Stimulated activated naive CD8-positive, alpha-beta T cell treated with anti-CD3 and anti-CD28 coated beads, Interleukin-15, Interleukin-2, amounts not matched to agents 100 U/mL and 50 U/mL, for 24 hours (primary cell): ENCODE measurements around the gene ABCF3.

Experiments
- ATAC-seq: fragments of 150-1000 bp; cut with Tn5 transposase; one replicate; pipeline ENCODE4 v1.10.0; 2021
- DNase-seq: peaks from one replicate; pipeline ENCODE4 v3.0.0; 2021

Gene ABCF3

DNA sequence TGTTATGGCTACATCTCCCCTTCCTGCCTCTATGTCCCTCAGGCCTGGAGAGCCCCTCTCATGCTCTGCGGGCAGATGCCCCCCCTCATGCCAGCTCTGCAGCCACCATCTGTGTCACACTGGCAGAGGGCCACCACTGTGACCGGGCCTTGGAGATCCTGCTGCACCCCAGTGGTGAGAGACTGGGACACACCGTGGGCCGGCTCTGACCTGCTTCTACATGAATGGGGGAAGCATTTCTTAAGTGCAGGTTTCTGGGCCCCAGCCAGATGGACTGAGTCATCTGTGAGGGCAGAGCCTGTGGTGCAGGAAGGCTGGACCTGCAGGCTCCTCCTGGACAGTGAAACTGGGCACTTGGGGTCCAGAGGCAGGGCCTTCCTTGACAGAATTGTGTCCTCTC, 48.2 kb downstream of the ABCF3 start:
- ATAC-seq (no peak), DNase-seq (no peak)

DNA sequence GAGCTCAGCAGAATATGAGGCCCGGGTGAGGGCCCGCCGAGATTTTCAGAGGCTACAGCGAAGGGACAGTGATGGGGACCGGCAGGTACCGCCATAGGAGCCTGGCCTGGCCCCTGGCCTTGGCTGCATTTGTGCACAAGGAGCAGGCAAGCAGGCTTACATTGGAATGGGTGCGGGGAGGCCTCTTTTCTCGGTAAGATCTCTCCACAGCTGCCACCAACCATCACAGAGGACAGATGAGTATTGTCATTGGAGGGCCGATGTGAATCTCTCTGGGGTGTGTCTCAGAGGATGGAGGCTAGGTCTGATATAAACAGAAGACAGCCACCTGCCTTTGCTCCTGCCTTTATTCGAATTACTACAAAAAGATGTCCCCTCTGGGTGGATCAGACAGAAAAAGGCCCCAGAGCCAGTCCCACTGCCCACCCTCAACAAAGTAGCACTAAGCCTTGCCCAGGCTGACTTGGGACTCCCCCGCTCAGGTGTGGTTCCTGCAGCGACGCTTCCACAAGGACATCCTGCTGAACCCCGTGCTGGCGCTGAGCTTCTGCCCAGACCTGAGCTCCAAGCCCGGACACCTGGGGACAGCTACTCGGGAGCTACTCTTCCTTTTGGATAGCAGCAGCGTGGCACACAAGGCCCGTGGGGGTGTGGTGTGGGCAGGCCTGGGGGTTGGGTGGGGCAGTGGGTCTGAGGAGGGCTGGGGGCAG, 48.8 kb downstream of the ABCF3 start:
- DNase-seq (no peak), ATAC-seq (no peak)

DNA sequence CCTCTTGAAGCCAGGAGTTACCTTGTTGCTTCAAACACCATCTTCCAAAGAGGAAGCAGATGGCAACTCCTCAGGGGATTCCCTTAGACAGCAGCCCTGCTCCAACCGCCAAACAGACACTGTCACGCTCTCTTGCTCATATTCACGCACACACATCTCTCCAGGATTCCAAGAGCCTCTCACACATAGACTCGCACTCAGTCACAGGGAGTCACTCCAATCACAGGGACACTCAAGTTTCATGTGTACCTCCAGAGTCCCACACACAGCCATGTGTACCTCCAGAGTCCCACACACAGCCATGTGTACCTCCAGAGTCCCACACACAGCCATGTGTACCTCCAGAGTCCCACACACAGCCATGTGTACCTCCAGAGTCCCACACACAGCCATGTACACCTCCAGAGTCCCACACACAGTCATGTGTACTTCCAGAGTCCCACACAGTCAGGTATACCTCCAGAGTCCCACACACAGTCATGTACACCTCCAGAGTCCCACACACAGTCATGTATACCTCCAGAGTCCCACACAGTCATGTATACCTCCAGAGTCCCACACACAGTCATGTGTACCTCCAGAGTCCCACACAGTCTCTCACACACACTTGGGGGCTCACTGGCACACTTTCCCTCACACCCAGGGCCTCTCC, 49.5 kb downstream of the ABCF3 start:
- ATAC-seq (no peak), DNase-seq (no peak)

DNA sequence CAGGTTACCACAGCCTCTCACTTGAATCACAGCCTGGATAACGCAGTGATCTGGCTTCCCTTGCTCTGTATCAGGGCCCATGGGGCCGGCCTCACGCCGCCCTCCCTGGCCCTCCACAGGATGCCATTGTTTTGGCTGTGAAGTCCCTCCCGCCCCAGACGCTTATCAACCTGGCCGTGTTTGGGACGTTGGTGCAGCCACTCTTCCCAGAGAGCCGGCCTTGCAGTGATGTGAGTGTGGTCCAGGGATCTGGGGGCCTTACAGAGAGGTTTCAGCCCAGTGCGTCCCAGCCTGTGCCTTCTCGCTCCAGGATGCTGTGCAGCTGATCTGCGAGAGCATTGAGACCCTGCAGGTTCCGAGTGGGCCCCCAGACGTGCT, 50.0 kb downstream of the ABCF3 start:
- DNase-seq (no peak), ATAC-seq (no peak)

DNA sequence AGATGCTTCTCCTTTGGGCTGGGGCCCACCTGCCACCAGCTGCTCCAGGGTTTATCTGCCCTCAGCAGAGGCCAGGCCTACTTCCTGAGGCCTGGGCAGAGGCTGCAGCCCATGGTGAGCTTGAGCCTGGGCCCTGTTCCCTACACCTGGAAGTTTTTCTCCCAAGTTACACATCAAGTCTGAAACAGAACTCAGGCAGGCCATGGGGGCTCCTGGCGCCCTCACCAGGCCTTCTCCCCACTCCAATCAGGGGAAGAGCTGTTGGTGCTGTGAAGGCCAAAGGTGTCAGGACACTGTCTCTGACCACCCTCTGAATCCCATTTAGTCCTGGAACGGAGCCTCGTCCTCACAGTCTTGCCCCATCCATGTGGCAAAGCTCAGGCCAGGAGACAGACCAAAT, 50.6 kb downstream of the ABCF3 start:
- ATAC-seq (no peak), DNase-seq (no peak)

DNA sequence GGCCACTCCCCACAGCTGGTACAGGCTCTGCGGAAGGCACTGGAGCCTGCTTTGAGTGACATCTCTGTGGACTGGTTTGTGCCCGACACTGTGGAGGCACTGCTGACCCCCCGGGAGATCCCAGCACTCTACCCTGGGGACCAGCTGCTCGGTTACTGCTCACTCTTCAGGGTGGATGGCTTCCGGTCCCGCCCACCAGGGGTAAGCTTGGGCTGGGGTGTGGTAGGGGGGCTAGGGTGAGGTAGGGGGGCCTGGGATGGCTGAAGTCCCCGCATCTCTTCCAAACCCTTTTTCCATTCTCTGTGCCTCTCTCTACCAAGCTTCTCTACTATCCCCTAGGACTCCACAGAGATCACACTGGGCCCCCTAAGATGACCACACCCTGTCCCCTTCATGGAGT, 51.2 kb downstream of the ABCF3 start:
- no peak for DNase-seq
- ATAC-seq, result no peak

DNA sequence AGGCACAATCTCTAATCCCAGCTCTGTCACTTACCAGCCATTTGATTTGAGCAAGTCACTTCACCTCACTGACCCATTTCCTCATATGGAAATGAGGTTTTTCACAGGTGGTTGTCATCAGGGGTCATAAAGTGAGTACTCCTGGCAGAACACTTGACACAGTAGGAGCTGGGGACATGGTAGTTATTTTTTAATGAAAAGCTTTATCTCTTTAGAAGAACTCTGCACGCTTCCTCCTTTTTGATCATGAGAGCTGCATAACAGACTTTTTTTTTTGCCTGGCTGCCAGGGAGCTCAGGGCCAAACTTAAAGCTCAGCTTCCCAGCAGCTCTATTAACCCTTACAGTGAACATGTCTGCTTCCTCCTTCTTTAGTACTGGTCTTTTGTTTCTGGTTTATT, 51.8 kb downstream of the ABCF3 start:
- no peak for DNase-seq
- no peak for ATAC-seq

DNA sequence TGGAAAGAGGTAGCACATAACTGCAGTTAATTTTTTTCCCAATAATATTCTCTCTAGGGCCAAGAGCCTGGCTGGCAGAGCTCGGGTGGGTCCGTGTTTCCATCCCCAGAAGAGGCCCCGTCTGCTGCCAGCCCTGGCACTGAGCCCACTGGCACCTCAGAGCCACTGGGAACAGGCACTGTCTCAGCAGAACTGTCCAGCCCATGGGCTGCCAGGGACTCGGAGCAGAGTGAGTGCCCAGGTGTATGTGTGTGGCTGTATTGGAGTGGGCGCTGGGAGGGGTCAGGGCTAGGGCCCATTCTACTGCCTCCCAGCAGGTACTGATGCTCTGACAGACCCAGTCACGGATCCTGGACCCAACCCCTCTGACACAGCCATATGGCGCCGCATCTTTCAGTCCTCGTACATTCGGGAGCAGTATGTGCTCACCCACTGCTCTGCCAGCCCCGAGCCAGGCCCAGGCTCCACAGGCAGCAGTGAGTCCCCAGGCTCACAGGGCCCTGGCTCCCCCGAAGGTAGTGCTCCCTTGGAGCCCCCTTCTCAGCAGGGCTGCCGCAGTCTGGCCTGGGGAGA, 52.3 kb downstream of the ABCF3 start:
- no peak for ATAC-seq

DNA sequence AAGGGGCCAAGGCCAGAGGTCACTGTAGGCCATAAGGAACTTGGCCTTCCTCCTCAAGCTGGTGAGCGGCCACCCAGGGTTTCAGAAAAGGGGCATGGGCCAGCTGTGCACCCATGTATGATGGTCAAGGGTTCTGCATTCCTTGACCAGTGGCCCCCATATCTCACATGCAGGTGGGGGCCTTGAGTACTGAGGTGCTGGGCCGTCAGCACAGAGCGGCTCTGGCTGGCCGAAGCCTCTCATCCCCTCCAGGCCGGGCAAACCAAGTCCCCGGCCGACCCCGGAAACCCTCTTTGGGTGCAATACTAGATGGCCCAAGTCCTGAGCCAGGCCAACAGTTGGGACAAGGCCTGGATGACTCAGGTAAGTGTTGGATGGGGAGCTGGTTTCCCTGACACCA, 53.2 kb downstream of the ABCF3 start:
- DNase-seq (no peak), ATAC-seq (no peak)

More for the DNA sequence above, 52.3 kb downstream of the ABCF3 start:
- no peak for DNase-seq

DNA sequence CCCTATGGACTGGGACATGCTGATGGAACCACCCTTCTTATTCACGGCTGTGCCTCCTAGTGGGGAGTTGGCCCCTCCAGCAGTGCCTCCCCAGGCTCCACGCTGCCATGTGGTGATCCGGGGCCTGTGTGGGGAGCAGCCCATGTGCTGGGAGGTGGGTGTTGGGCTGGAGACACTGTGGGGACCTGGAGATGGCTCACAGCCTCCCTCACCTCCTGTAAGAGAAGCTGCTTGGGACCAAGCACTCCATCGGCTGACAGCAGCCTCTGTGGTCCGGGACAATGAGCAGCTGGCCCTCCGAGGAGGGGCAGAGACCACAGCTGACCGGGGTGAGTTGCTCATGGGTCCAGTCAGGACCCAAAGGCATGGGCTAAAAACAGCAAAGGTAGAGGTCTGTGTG, 53.7 kb downstream of the ABCF3 start:
- DNase-seq (no peak), ATAC-seq (no peak)

DNA sequence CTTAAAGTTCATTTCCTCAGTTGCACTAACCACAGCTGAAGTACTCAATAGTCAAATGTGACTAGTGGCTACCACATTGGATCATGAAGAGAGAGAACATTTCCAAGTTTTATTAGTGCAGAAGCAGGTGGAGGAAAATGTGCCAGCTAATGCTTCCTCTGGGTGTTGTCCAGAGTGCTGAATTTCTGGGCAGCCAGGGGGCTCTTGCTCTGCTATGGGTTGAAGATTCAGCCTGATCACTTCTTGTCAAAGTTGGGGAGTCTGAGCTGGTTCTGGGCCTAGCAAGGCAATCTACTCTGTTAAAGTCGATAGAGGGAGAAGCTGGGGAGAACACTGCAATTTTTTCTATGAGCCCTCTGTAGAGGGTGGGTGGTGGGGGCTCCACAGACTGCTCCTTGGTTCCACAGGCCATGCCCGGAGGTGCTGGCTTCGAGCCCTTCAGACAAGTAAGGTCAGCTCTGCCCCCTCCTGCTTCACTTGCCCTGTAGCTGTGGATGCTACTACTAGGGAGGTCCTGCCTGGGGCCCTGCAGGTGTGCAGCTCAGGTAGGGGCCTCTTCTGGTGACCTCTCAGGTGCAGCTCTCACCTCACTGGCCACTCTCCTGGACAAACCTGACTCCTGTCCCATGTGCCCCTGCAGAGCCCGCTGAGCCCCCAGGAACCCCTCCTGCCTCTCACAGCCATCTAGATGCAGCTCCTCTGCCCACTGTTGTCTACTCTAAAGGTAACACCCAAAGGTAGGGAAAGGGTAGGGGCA, 54.6 kb downstream of the ABCF3 start:
- ATAC-seq (peak; percentile 16), DNase-seq (no peak)

DNA sequence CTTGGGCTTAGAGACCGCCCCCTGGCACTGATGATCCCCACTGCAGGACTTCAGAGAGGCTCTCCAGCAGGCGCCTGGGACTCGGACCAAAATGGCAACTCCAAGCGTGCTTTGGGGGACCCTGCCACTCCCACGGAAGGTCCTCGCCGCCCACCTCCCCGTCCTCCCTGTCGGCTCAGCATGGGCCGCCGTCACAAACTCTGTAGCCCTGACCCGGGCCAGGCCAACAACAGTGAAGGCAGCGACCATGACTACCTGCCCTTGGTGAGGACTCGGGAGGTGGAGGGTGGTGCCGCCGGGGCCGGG, 55.1 kb downstream of the ABCF3 start:
- no peak for ATAC-seq
- no peak for DNase-seq

DNA sequence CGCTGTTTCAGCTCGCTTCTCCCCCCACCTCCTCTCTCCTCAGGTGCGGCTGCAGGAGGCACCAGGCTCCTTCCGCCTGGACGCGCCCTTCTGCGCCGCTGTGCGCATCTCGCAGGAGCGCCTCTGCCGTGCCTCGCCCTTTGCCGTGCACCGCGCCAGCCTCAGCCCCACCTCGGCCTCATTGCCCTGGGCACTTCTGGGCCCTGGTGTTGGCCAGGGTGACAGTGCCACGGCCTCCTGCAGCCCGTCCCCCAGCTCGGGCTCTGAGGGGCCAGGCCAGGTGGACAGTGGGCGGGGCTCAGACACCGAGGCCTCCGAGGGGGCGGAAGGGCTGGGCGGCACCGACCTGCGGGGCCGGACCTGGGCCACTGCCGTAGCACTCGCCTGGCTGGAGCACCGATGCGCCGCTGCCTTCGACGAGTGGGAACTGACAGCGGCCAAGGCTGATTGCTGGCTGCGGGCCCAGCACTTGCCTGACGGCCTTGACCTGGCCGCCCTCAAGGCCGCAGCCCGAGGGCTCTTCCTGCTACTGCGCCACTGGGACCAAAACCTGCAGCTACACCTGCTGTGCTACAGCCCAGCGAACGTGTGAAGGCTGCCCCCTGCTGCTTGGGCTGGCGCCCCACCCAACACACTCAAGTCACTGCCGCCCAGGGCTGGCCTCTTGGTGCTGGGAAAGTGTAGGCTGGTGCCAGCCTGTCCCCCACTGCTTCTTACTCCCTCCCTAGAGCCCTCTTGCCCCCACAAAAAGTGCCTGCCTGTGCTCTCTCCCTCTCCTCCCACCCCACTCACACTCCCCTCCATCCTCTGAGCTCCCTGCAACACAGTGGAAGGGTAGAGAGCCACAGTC, 55.7 kb downstream of the ABCF3 start:
- no peak for ATAC-seq
- DNase-seq, result no peak

DNA sequence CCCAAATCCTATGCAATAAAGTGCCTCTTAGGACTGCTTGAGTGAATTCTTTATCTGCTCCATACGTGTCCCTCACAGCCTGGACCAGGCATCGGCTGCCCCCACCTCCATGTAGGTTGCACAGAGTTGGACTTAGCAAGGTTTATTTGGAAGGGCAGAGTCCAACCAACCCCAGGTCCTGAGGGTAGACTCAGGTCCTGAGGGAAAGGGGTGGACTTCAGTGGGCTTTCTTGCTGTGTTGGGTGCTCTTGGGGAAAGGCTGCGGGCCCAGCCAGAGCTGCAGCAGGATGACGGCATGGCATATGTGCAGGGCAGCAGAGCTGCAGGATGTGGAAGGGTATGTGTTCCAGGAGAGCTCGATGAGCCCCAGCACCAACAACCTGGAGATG, 56.3 kb downstream of the ABCF3 start:
- ATAC-seq (no peak), DNase-seq (no peak)
